Measurements from ENCODE around the gene CRNKL1.

Gene CRNKL1

GRCh38 chr20:20060234-20060998, 8.2 kb upstream of the CRNKL1 start:
- DNase-seq: no peak

GRCh38 chr20:20051767-20052073, 546 bp downstream of the CRNKL1 start:
- no peak for DNase-seq

GRCh38 chr20:20039752-20040387, 12.4 kb downstream of the CRNKL1 start:
- DNase-seq: no peak

GRCh38 chr20:20038586-20038985, 13.7 kb downstream of the CRNKL1 start:
- no peak for DNase-seq

GRCh38 chr20:20037960-20038359, 14.3 kb downstream of the CRNKL1 start:
- no peak for DNase-seq

GRCh38 chr20:20036756-20037155, 15.5 kb downstream of the CRNKL1 start:
- DNase-seq: no peak

- DNase-seq: no peak
Measured at GRCh38 chr20:20034486-20034885, 17.8 kb downstream of the CRNKL1 start.

GRCh38 chr20:20031790-20032189, 20.5 kb downstream of the CRNKL1 start:
- DNase-seq: no peak

GRCh38 chr20:20027284-20027683, 25.0 kb downstream of the CRNKL1 start:
- no peak for DNase-seq

GRCh38 chr20:20024942-20025341, 27.3 kb downstream of the CRNKL1 start:
- no peak for DNase-seq

- DNase-seq: no peak
Measured at GRCh38 chr20:20023395-20023794, 28.9 kb downstream of the CRNKL1 start.

- no peak for DNase-seq
Measured at GRCh38 chr20:20022498-20022897, 29.8 kb downstream of the CRNKL1 start.

- no peak for DNase-seq
Measured at GRCh38 chr20:20021835-20022234, 30.4 kb downstream of the CRNKL1 start.

- DNase-seq: no peak
Measured at GRCh38 chr20:20020908-20021307, 31.4 kb downstream of the CRNKL1 start.

GRCh38 chr20:20019123-20019522, 33.1 kb downstream of the CRNKL1 start:
- DNase-seq: no peak

GRCh38 chr20:20018366-20018765, 33.9 kb downstream of the CRNKL1 start:
- DNase-seq: no peak

- no peak for DNase-seq
Measured at GRCh38 chr20:20017844-20018185, 34.5 kb downstream of the CRNKL1 start.

- peak; percentile 51 to 67 for DNase-seq
Measured at GRCh38 chr20:20017001-20017843, 35.0 kb downstream of the CRNKL1 start, which contains the start of gene NAA20. Gene NAA20, plus strand, starts transcription at chr20:20017362. Its CDS starts 35 bp downstream, at chr20:20017397.

- DNase-seq: no peak
Measured at GRCh38 chr20:20014659-20015058, 37.6 kb downstream of the CRNKL1 start.

- no peak for DNase-seq
Measured at GRCh38 chr20:20012541-20012940, 39.7 kb downstream of the CRNKL1 start.

GRCh38 chr20:20010639-20011500, 41.4 kb downstream of the CRNKL1 start:
- no peak for DNase-seq

- DNase-seq: peak in 1 of 2 experiments; percentile 26
Measured at GRCh38 chr20:20009784-20010253, 42.4 kb downstream of the CRNKL1 start.

GRCh38 chr20:20005342-20005741, 46.9 kb downstream of the CRNKL1 start:
- no peak for DNase-seq

All from NCI-H187 (cell line).